Erythroblast (primary cell): ENCODE data around the gene KSR1.

Experiments
- GATA1 ChIP-seq: IDR thresholded peaks from 2 replicates; pipeline ENCODE4 v1.6.1; 2011; ENCODE audit warnings: low read depth, mild to moderate bottlenecking, control low read depth, low read length, moderate library complexity
- POLR2A ChIP-seq: IDR thresholded peaks from 2 replicates; pipeline ENCODE4 v1.6.1; 2011; ENCODE audit warnings: mild to moderate bottlenecking, low read length

DNA sequence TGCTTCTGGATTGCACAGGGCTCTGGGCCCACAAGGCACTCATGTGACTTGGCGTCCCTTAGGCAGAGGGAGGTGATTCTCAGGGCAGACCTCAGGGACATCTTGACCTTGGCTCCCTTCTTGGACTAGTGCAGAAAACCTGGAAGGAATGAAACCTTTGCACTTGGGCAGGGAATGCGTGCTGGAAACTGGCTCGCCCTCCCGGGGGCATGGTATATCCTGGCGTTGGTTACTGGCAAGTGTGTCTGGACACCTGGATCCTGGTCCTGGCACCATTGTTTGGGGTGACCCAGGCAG, 111.3 kb downstream of the KSR1 start:
- TF ChIP-seq POLR2A (no peak), GATA1 (no peak)
